GM06990 (cell line): ENCODE measurements around the gene GHITM.
A peak's percentile ranks its signal among the peaks of the same experiment; 100 is the strongest.

Experiments used
- DNase-seq: peaks from one replicate; pipeline ENCODE4 v3.0.0-alpha.2; 2011; ENCODE audit not compliant: insufficient read length; ENCODE audit errors: extremely low read depth
- H3K27me3 ChIP-seq: replicated peaks from 2 replicates; pipeline ENCODE4 v1.6.0; 2011; ENCODE audit warnings: low read length; ENCODE audit not compliant: control insufficient read depth, insufficient read depth
- H3K36me3 ChIP-seq: 2 replicates; pipeline ENCODE4 v1.5.1; 2011; ENCODE audit warnings: low read length; ENCODE audit not compliant: control insufficient read depth, insufficient read depth
- H3K4me3 ChIP-seq: replicated peaks from 2 replicates; pipeline ENCODE4 v1.5.1; 2011; ENCODE audit warnings: low read depth, mild to moderate bottlenecking, control low read depth, low read length
- TF ChIP-seq, protein P1 (sequence below): IDR thresholded peaks from 2 replicates; pipeline ENCODE4 v1.5.1; 2011; ENCODE audit warnings: low read length, control low read depth, mild to moderate bottlenecking, inconsistent platforms; ENCODE audit not compliant: insufficient read depth, poor library complexity, severe bottlenecking

Gene GHITM

GRCh38 chr10:84198206-84198915 lies 59.1 kb downstream of the GHITM start:
- TF ChIP-seq, protein P1, sequence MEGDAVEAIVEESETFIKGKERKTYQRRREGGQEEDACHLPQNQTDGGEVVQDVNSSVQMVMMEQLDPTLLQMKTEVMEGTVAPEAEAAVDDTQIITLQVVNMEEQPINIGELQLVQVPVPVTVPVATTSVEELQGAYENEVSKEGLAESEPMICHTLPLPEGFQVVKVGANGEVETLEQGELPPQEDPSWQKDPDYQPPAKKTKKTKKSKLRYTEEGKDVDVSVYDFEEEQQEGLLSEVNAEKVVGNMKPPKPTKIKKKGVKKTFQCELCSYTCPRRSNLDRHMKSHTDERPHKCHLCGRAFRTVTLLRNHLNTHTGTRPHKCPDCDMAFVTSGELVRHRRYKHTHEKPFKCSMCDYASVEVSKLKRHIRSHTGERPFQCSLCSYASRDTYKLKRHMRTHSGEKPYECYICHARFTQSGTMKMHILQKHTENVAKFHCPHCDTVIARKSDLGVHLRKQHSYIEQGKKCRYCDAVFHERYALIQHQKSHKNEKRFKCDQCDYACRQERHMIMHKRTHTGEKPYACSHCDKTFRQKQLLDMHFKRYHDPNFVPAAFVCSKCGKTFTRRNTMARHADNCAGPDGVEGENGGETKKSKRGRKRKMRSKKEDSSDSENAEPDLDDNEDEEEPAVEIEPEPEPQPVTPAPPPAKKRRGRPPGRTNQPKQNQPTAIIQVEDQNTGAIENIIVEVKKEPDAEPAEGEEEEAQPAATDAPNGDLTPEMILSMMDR = no peak
- Histone ChIP-seq H3K36me3 (no peaks in the 10 kb centered on the region), H3K27me3 (peaks cover 16% of the 10 kb centered on the region), H3K4me3 (no peak overlapping the region)
- no peak for DNase-seq

DNA sequence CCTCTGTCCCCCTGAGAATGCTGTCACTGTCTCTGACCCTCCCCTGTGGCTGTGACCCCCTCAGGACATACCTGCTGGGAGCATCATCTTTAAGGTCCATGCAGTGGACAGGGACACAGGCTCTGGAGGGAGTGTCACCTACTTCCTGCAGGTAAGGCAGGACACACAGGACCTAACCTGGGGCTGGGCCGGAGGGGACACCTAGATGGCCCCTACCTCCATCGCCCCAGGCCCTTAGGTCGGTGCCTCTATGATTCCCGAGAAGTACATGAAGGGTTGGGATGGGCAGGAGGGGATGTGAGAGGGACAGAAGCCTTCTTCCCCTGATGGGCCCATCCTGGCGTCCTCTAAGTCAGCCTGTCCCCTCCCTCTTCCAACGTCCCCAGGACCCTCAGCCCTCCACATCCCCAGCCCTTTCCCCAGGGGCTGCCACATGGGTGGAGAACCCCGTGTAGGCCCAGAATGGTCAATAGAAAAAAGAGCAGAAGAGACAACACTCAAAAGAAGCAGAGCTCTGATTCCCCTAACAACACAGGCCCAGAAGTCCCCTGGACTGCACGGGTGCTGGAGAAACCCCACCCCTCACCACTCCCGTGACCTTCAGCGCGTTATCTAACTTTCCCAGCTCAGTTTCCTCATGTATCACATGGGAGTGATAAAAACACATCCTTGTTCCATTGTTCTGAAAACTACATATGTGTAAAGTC lies 61.4 kb downstream of the GHITM start:
- no peak overlapping the region for H3K4me3 ChIP-seq
- TF ChIP-seq, protein P1 = no peak
- no peaks in the 10 kb centered on the region for H3K36me3 ChIP-seq
- H3K27me3 ChIP-seq = peaks cover 5% of the 10 kb centered on the region
- DNase-seq = no peak

GRCh38 chr10:84201244-84201606 lies 61.9 kb downstream of the GHITM start:
- Histone ChIP-seq H3K27me3 (peaks cover 4% of the 10 kb centered on the region), H3K4me3 (no peak overlapping the region), H3K36me3 (no peaks in the 10 kb centered on the region)
- no peak for DNase-seq
- TF ChIP-seq, protein P1 = peak; percentile 26

DNA sequence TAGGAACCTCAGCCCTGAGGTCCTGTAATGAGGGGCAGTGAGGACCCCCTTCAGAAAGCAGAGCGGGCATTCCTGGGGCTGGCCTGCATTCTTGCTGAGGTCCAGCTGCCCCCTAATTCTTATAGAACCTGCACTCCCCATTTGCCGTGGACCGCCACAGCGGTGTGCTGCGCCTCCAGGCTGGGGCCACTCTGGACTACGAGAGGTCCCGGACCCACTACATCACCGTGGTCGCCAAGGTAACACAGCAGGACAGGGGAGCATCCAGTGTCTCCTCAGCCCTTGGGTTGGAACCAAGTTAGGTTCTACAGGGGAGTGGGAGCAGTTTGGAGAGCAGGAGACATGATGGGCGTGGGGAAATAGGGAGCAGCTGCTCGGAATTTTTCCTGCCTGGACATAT lies 62.4 kb downstream of the GHITM start:
- no peak overlapping the region for H3K4me3 ChIP-seq
- DNase-seq = no peak
- no peaks in the 10 kb centered on the region for H3K36me3 ChIP-seq
- TF ChIP-seq, protein P1 = no peak
- peaks cover 4% of the 10 kb centered on the region for H3K27me3 ChIP-seq

- Histone ChIP-seq H3K4me3 (no peak overlapping the region), H3K36me3 (no peaks in the 10 kb centered on the region), H3K27me3 (peaks cover 5% of the 10 kb centered on the region)
- TF ChIP-seq, protein P1 = no peak
- DNase-seq = no peak
Observed at GRCh38 chr10:84202349-84202748, 63.0 kb downstream of the GHITM start.
